B cell (primary cell): ENCODE measurements around the gene CALHM1. TPM values are rescaled to one million over a fixed set of nuclear protein-coding genes. Genes with fewer than 3 reads are reported as not detected.

Experiments
- ATAC-seq: fragments of 200-7000 bp; cut with Tn5 transposase; one replicate; pipeline ENCODE4 v1.10.0; 2021; ENCODE audit warnings: low read depth, mild to moderate bottlenecking, moderate number of reproducible peaks, moderate library complexity
- CTCF ChIA-PET: fragments of 350-600 bp; sonication (Branson Sonifier 250); formaldehyde crosslinking; loops from one replicate; lab custom pipeline; 2021; ENCODE audit warnings: antibody characterized with exemption, inconsistent platforms; lab: Charles Lee
- POLR2A ChIA-PET: fragments of 350-600 bp; sonication (Branson Sonifier 250); formaldehyde crosslinking; loops from one replicate; lab custom pipeline; 2021; ENCODE audit warnings: antibody characterized with exemption; lab: Charles Lee
- DNase-seq: peaks from one replicate; pipeline ENCODE4 v3.0.0; 2013
- H2AFZ ChIP-seq: 2 replicates; pipeline ENCODE4 v1.6.1; 2012; ENCODE audit warnings: mild to moderate bottlenecking, low read depth, low read length; ENCODE audit not compliant: insufficient read depth, poor library complexity, severe bottlenecking
- H3K27ac ChIP-seq, 2 donors: 1 replicate in 1 of 2; 2 replicates in 1 of 2; pipeline ENCODE4 v1.5.1; 2012 to 2013; ENCODE audit warnings: low read length in 2 of 2, mild to moderate bottlenecking in 2 of 2, moderate library complexity in 1 of 2
- H3K27me3 ChIP-seq, 4 experiments: fragments of 200-600 bp in 1 of 4; sonication (generic) in 1 of 4; replicated peaks in 1 of 4; 1 replicate in 2 of 4; 2 replicates in 2 of 4; pipeline versions ENCODE4 v1.6.1 to v1.7.0; 2013 to 2016; ENCODE audit warnings: low read length in 3 of 4, mild to moderate bottlenecking in 2 of 4, mixed read lengths in 1 of 4, moderate library complexity in 1 of 4; ENCODE audit not compliant: insufficient read depth in 4 of 4, control insufficient read depth in 3 of 4; ENCODE audit errors: control extremely low read depth in 1 of 4
- H3K36me3 ChIP-seq, 2 experiments: replicated peaks in 1 of 2; 1 replicate in 1 of 2; 2 replicates in 1 of 2; pipeline versions ENCODE4 v1.6.1 to v1.7.1; 2013; ENCODE audit warnings: low read length in 1 of 2; ENCODE audit not compliant: insufficient read depth in 2 of 2, control insufficient read depth in 1 of 2; ENCODE audit errors: control extremely low read depth in 1 of 2, extremely low read depth in 1 of 2
- H3K4me1 ChIP-seq, 2 donors: fragments of 200-600 bp in 1 of 2; sonication (generic) in 1 of 2; 1 replicate in 1 of 2; 2 replicates in 1 of 2; pipeline versions ENCODE4 v1.5.1 to v1.6.1; 2013 to 2017; ENCODE audit warnings: low read length in 2 of 2; ENCODE audit not compliant: control insufficient read depth in 2 of 2, insufficient read depth in 2 of 2
- H3K4me2 ChIP-seq: replicated peaks from 2 replicates; pipeline ENCODE3; 2012; ENCODE audit warnings: mild to moderate bottlenecking, low read depth, low read length; ENCODE audit not compliant: poor library complexity, severe bottlenecking
- H3K4me3 ChIP-seq, 5 experiments: fragments of 200-600 bp in 1 of 5; sonication (generic) in 1 of 5; 1 replicate in 3 of 5; 2 replicates in 2 of 5; pipeline versions ENCODE4 v1.5.1 to v1.7.0; 2011 to 2016; ENCODE audit warnings: low read length in 4 of 5, mild to moderate bottlenecking in 4 of 5, low read depth in 2 of 5, control low read depth in 1 of 5, moderate library complexity in 1 of 5; ENCODE audit not compliant: insufficient read depth in 1 of 5; ENCODE audit errors: control extremely low read depth in 1 of 5, extremely low read depth in 1 of 5
- H3K79me2 ChIP-seq: fragments of 200-600 bp; sonication (generic); one replicate; pipeline ENCODE4 v1.6.0; 2016; ENCODE audit warnings: low read length; ENCODE audit not compliant: control insufficient read depth, insufficient read depth
- H3K9ac ChIP-seq: fragments of 200-600 bp; sonication (generic); 2 replicates; pipeline ENCODE4 v1.6.1; 2017; ENCODE audit warnings: mild to moderate bottlenecking, low read length, moderate library complexity
- H3K9me3 ChIP-seq, 3 donors: one replicate each; pipeline versions ENCODE4 v1.6.1 to v1.7.1; 2013; ENCODE audit warnings: low read length in 2 of 3; ENCODE audit not compliant: control insufficient read depth in 2 of 3, insufficient read depth in 1 of 3; ENCODE audit errors: control extremely low read depth in 1 of 3
- H4K20me1 ChIP-seq: 2 replicates; pipeline ENCODE4 v1.6.0; 2012; ENCODE audit warnings: mild to moderate bottlenecking, low read length; ENCODE audit not compliant: insufficient read depth, control insufficient read depth, poor library complexity, severe bottlenecking
- H3K27ac Mint-ChIP-seq: one replicate; pipeline ENCODE4 v1.8.0; 2021; ENCODE audit warnings: mixed read lengths
- H3K27me3 Mint-ChIP-seq: one replicate; pipeline ENCODE4 v1.8.0; 2021; ENCODE audit warnings: mixed read lengths
- H3K4me1 Mint-ChIP-seq: one replicate; pipeline ENCODE4 v1.8.0; 2021; ENCODE audit warnings: mixed read lengths
- H3K4me3 Mint-ChIP-seq: one replicate; pipeline ENCODE4 v1.8.0; 2021; ENCODE audit warnings: mixed read lengths
- H3K9me3 Mint-ChIP-seq: one replicate; pipeline ENCODE4 v1.8.0; 2022; ENCODE audit warnings: mixed read lengths; ENCODE audit not compliant: insufficient read depth
- EZH2 ChIP-seq: IDR thresholded peaks from 2 replicates; pipeline ENCODE4 v1.6.1; 2012; ENCODE audit warnings: borderline replicate concordance, low read depth, mild to moderate bottlenecking, moderate library complexity, low read length; ENCODE audit not compliant: insufficient read depth, poor library complexity, severe bottlenecking
- WGBS: methylation state at CpG from one replicate; pipeline ENCODE4 v1.1.5; 2013; ENCODE audit warnings: missing lambda C conversion rate; ENCODE audit not compliant: insufficient coverage; 5-methylcytosine and 5-hydroxymethylcytosine counted together
- intact Hi-C: fragments of 100-400 bp; cut with micrococcal nuclease; formaldehyde crosslinking; loops from one replicate; pipeline ENCODE4 v1.10.0; 2022
- polyA plus RNA-seq: library from polyadenylated mRNA; depleted of rRNA; stranded (reverse); fragments of >200 nt; gene quantifications from 2 replicates; pipeline ENCODE4 v1.2.3, GENCODE V29; 2012
- total RNA-seq, 2 donors: library from RNA; stranded (reverse); fragments of 120-200 nt in 1 of 2; gene quantifications; 1 replicate in 1 of 2; 2 replicates in 1 of 2; pipeline versions ENCODE4 v1.2.3 to v1.2.4, GENCODE V29; 2013 to 2022
- TF ChIP-seq, protein P1 (sequence below): fragments of 200-600 bp; IDR thresholded peaks from one replicate; pipeline ENCODE4 v1.8.0; 2022; ENCODE audit warnings: antibody characterized with exemption, mild to moderate bottlenecking

CALHM1 gene
- total and polyA plus RNA-seq, 2 donors (not counting 1 experiment from before 2014, with no cell fraction given), result 0.16 to 0.34 TPM

DNA sequence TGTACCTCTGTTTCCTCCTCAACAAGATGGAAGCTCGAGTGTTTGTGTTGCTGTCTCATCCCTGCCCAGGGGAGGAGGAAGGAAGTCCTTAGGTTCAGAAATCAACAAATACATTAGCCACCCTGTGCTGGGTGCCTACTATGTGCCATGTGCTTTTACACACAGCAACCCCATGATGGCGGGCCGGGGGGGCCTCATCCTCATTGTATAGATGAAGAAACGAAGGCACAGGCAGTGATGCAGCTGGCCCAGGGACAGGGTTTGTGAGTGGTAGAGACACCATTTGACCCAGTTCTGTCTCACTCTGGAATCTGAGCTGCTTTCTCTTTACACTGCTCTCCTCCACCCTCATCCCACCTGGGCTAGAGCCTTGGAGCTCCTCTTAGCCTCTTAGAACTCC lies 4.7 kb downstream of the CALHM1 start:
- intact Hi-C loops, result no loop called here
- Histone ChIP-seq H3K4me3 (no peak overlapping the region), H3K9ac (no peak overlapping the region), H3K27ac (no peak overlapping the region), H3K36me3 (peaks cover 0 to 5% of the 10 kb centered on the region in 2 experiments), H4K20me1 (no peaks in the 10 kb centered on the region), H3K9me3 (no peaks in the 10 kb centered on the region), H2AFZ (no peak overlapping the region), H3K4me2 (no peak overlapping the region), H3K27me3 (peaks cover 0 to 6% (median 0%) of the 10 kb centered on the region in 4 experiments), H3K79me2 (peaks cover 18% of the 10 kb centered on the region), H3K4me1 (peaks cover 20 to 46% of the 10 kb centered on the region in 2 donors)
- H3K9me3 Mint-ChIP-seq, result no peaks in the 10 kb centered on the region
- H3K27me3 Mint-ChIP-seq, result no peaks in the 10 kb centered on the region
- no peak for ATAC-seq
- DNase-seq, result no peak
- H3K4me3 Mint-ChIP-seq, result no peak overlapping the region
- H3K4me1 Mint-ChIP-seq, result peaks cover 44% of the 10 kb centered on the region
- no peak overlapping the region for H3K27ac Mint-ChIP-seq
- no CpG with 5 or more reads among the region's 4 CpGs for WGBS
- CTCF ChIA-PET, result interaction anchor here (4.2 to 7.1 kb wide), 3 partner anchors 22 to 36 kb away, joined by 25 to 50 read pairs (median 32); no protein-coding TSS in a partner anchor
- POLR2A ChIA-PET, result no interaction called here
- TF ChIP-seq EZH2, result no peak
- TF ChIP-seq, protein P1, sequence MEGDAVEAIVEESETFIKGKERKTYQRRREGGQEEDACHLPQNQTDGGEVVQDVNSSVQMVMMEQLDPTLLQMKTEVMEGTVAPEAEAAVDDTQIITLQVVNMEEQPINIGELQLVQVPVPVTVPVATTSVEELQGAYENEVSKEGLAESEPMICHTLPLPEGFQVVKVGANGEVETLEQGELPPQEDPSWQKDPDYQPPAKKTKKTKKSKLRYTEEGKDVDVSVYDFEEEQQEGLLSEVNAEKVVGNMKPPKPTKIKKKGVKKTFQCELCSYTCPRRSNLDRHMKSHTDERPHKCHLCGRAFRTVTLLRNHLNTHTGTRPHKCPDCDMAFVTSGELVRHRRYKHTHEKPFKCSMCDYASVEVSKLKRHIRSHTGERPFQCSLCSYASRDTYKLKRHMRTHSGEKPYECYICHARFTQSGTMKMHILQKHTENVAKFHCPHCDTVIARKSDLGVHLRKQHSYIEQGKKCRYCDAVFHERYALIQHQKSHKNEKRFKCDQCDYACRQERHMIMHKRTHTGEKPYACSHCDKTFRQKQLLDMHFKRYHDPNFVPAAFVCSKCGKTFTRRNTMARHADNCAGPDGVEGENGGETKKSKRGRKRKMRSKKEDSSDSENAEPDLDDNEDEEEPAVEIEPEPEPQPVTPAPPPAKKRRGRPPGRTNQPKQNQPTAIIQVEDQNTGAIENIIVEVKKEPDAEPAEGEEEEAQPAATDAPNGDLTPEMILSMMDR, result no peak

DNA sequence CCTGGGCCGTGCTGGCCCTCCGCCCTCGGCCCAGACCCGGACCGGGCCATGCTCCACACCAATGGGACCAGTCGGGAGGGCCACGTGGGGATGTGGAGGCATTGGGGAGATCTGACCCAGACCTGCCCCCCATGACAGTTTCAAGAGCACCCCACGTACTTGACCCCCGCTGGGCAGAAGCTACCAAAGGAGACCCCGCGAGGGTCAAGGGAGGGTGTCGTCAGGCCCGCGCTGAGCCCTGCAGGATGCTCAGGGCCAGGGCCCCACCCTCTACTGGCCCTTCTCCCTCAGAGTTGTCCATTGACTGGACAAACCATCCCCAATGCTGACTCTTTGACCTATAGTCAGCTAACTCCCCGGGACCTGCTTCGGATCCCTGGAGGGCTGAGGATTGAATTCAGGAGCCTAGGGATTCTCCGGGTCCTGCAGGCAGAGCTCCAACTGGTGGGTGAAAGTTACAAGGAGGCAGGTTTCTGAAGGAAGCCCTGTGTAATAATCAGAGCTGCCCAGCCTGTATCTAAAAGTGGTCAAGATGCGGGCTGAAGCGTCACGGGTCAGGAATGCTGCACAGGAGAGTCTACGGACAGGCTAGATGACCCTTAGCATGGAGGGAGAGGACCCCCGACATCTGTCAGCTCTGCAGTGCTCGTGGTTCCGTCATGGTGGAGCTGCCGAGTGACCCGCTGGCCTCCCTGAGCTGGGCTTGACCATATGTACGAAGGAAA lies 6.0 kb downstream of the CALHM1 start:
- H3K27ac ChIP-seq, result peak overlapping the region; percentile 24 to 71
- no peak for TF ChIP-seq EZH2
- TF ChIP-seq, protein P1, result no peak
- H2AFZ ChIP-seq, result peak overlapping the region; percentile 98
- peak overlapping the region; percentile 7 to 91 (median 64) for H3K4me3 ChIP-seq
- WGBS, result 36% methylated on average over 25 of the region's 27 CpGs
- Mint-ChIP-seq H3K27ac (peak overlapping the region; percentile 89), H3K4me3 (peak overlapping the region; percentile 93), H3K27me3 (no peaks in the 10 kb centered on the region), H3K9me3 (no peaks in the 10 kb centered on the region), H3K4me1 (peaks cover 44% of the 10 kb centered on the region)
- peak overlapping the region; percentile 98 for H3K4me2 ChIP-seq
- ChIA-PET CTCF (interaction anchor here (0.6 to 7.1 kb wide), 12 partner anchors 10 to 1247 kb away, joined by 3 to 50 read pairs (median 6); no protein-coding TSS in a partner anchor), POLR2A (interaction anchor here (0.5 to 2.5 kb wide), 5 partner anchors 14 to 35 kb away, joined by 3 to 24 read pairs (median 6); no protein-coding TSS in a partner anchor)
- ATAC-seq (no peak), DNase-seq (no peak)
- peaks cover 0 to 5% of the 10 kb centered on the region in 2 experiments for H3K36me3 ChIP-seq
- intact Hi-C loops, result loop anchor here (1.0 kb wide), 2 partner anchors 19 to 30 kb away; no protein-coding TSS in a partner anchor
- H3K4me1 ChIP-seq, result peaks cover 20 to 39% of the 10 kb centered on the region in 2 donors
- peaks cover 18% of the 10 kb centered on the region for H3K79me2 ChIP-seq
- H3K9ac ChIP-seq, result peak overlapping the region; percentile 90
- no peaks in the 10 kb centered on the region for H3K9me3 ChIP-seq
- H3K27me3 ChIP-seq, result peaks cover 0 to 6% (median 0%) of the 10 kb centered on the region in 4 experiments
- no peaks in the 10 kb centered on the region for H4K20me1 ChIP-seq
